HEK293 (cell line): Measurements from ENCODE around the gene MESP2.

ENCODE experiments used
- YY2 ChIP-seq: fragments of 450-650 bp; formaldehyde crosslinking; IDR thresholded peaks from 2 replicates; pipeline ENCODE4 v1.5.1; 2016; ENCODE audit warnings: missing biosample characterization, missing genetic modification characterization
- ZBTB20 ChIP-seq: fragments of 450-650 bp; formaldehyde crosslinking; IDR thresholded peaks from 2 replicates; pipeline ENCODE4 v1.5.1; 2016; ENCODE audit warnings: missing biosample characterization, missing genetic modification characterization
- ZNF121 ChIP-seq: fragments of 450-650 bp; formaldehyde crosslinking; IDR thresholded peaks from 2 replicates; pipeline ENCODE4 v1.5.1; 2016; ENCODE audit warnings: missing biosample characterization, missing genetic modification characterization
- ZNF274 ChIP-seq, 2 experiments: fragments of 200-500 bp in 1 of 2; fragments of 450-650 bp in 1 of 2; sonication (Bioruptor generic) in 1 of 2; formaldehyde crosslinking in 1 of 2; IDR thresholded peaks; 2 replicates each; pipeline versions ENCODE4 v1.5.1 to v1.6.1; 2014 to 2016; ENCODE audit warnings: borderline replicate concordance in 1 of 2, inconsistent platforms in 1 of 2, low read length in 1 of 2, missing biosample characterization in 1 of 2, missing genetic modification characterization in 1 of 2
- ZNF311 ChIP-seq: fragments of 450-650 bp; formaldehyde crosslinking; IDR thresholded peaks from 2 replicates; pipeline ENCODE4 v1.5.1; 2017; ENCODE audit warnings: missing biosample characterization, missing genetic modification characterization, borderline replicate concordance
- ZNF324 ChIP-seq: fragments of 450-650 bp; formaldehyde crosslinking; IDR thresholded peaks from 2 replicates; pipeline ENCODE4 v1.5.1; 2016; ENCODE audit warnings: missing biosample characterization, missing genetic modification characterization
- ZNF423 ChIP-seq: fragments of 450-650 bp; formaldehyde crosslinking; IDR thresholded peaks from 2 replicates; pipeline ENCODE4 v1.5.1; 2016; ENCODE audit warnings: missing biosample characterization, missing genetic modification characterization
- ZNF521 ChIP-seq: fragments of 450-650 bp; formaldehyde crosslinking; IDR thresholded peaks from 2 replicates; pipeline ENCODE4 v1.5.1; 2017; ENCODE audit warnings: missing biosample characterization, mild to moderate bottlenecking, missing genetic modification characterization
- ZNF580 ChIP-seq: fragments of 450-650 bp; formaldehyde crosslinking; IDR thresholded peaks from 2 replicates; pipeline ENCODE4 v1.5.1; 2016; ENCODE audit warnings: missing biosample characterization, missing genetic modification characterization
- ZNF639 ChIP-seq: fragments of 450-650 bp; formaldehyde crosslinking; IDR thresholded peaks from 2 replicates; pipeline ENCODE4 v1.5.1; 2016; ENCODE audit warnings: missing biosample characterization, missing genetic modification characterization
- ZNF776 ChIP-seq: fragments of 450-650 bp; formaldehyde crosslinking; IDR thresholded peaks from 2 replicates; pipeline ENCODE4 v1.5.0; 2017; ENCODE audit warnings: missing biosample characterization, missing genetic modification characterization, borderline replicate concordance
- ZNF777 ChIP-seq: fragments of 450-650 bp; formaldehyde crosslinking; IDR thresholded peaks from 2 replicates; pipeline ENCODE4 v1.5.1; 2017; ENCODE audit warnings: missing biosample characterization, missing genetic modification characterization, borderline replicate concordance
- ZNF791 ChIP-seq: fragments of 450-650 bp; formaldehyde crosslinking; IDR thresholded peaks from 2 replicates; pipeline ENCODE4 v1.5.1; 2016; ENCODE audit warnings: missing biosample characterization, missing genetic modification characterization
- ZNF830 ChIP-seq: fragments of 450-650 bp; IDR thresholded peaks from 2 replicates; pipeline ENCODE4 v1.5.0; 2018; ENCODE audit warnings: missing biosample characterization, missing genetic modification characterization, low read depth, mild to moderate bottlenecking, moderate library complexity

- TF ChIP-seq ZNF830 (no peak), ZNF324 (tag by site-specific recombination) (no peak), ZNF423 (tag by site-specific recombination) (no peak), ZNF121 (tag by site-specific recombination) (no peak), ZBTB20 (tag by site-specific recombination) (no peak), ZNF521 (tag by site-specific recombination) (no peak), ZNF777 (tag by site-specific recombination) (no peak), YY2 (tag by site-specific recombination) (no peak), ZNF639 (tag by site-specific recombination) (no peak), ZNF580 (tag by site-specific recombination) (no peak), ZNF274 (IDR thresholded peaks at IDR 0.05; ENCODE audit: low read length) (no peak), ZNF274 (tag by site-specific recombination; IDR thresholded peaks at IDR 0.05; ENCODE audit: borderline replicate concordance) (no peak), ZNF791 (tag by site-specific recombination) (no peak), ZNF311 (tag by site-specific recombination) (no peak), ZNF776 (tag by site-specific recombination) (no peak)
Measured at GRCh38 chr15:89745131-89745530, 31.0 kb upstream of the MESP2 start.
